ENCODE results near the gene SPATA25.

- TF ChIP-seq, protein P1, sequence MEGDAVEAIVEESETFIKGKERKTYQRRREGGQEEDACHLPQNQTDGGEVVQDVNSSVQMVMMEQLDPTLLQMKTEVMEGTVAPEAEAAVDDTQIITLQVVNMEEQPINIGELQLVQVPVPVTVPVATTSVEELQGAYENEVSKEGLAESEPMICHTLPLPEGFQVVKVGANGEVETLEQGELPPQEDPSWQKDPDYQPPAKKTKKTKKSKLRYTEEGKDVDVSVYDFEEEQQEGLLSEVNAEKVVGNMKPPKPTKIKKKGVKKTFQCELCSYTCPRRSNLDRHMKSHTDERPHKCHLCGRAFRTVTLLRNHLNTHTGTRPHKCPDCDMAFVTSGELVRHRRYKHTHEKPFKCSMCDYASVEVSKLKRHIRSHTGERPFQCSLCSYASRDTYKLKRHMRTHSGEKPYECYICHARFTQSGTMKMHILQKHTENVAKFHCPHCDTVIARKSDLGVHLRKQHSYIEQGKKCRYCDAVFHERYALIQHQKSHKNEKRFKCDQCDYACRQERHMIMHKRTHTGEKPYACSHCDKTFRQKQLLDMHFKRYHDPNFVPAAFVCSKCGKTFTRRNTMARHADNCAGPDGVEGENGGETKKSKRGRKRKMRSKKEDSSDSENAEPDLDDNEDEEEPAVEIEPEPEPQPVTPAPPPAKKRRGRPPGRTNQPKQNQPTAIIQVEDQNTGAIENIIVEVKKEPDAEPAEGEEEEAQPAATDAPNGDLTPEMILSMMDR (IDR thresholded peaks at IDR 0.05; ENCODE audit: extremely low read depth in 1 of 2, insufficient read depth in 1 of 2, low read depth in 1 of 2, low read length in 2 of 2) = no peak
- TF ChIP-seq POLR2AphosphoS5 (IDR thresholded peaks at IDR 0.05; ENCODE audit: insufficient read depth, low read depth, low read length) = no peak
- no peak for TF ChIP-seq EZH2 (IDR thresholded peaks at IDR 0.05; ENCODE audit: borderline replicate concordance, low read depth, low read length, severe bottlenecking)
- TF ChIP-seq POLR2A (IDR thresholded peaks at IDR 0.05; ENCODE audit: low read depth, low read length) = no peak
- TF ChIP-seq FOS (IDR thresholded peaks at IDR 0.05; ENCODE audit: borderline replicate concordance, insufficient read depth, low read length) = peak; percentile 52
- TF ChIP-seq MYC (IDR thresholded peaks at IDR 0.05; ENCODE audit: low read depth, low read length) = no peak
Measured at GRCh38 chr20:45913116-45913515, 25.7 kb upstream of the SPATA25 start.
